NCI-H1105 treated with DMSO at 0.1 percent for 48 hours (cell line): ENCODE results near the gene RPL29.

Experiments used
- DNase-seq: peaks from one replicate; lab custom pipeline; 2025; lab: John Stamatoyannopoulos, UW

Gene RPL29

GRCh38 chr3:51963951-51964451 is 31.7 kb downstream of the RPL29 start:
- DNase-seq: no peak

- DNase-seq: no peak
Observed at GRCh38 chr3:51962854-51963530, 32.7 kb downstream of the RPL29 start.

- no peak for DNase-seq
Observed at GRCh38 chr3:51961602-51962569, 33.8 kb downstream of the RPL29 start.

GRCh38 chr3:51961011-51961410 is 34.7 kb downstream of the RPL29 start:
- DNase-seq: no peak

- no peak for DNase-seq
Observed at GRCh38 chr3:51960386-51960785, 35.3 kb downstream of the RPL29 start.

- no peak for DNase-seq
Observed at GRCh38 chr3:51959651-51960050, 36.0 kb downstream of the RPL29 start.

GRCh38 chr3:51958603-51959521 is 36.8 kb downstream of the RPL29 start:
- no peak for DNase-seq

- DNase-seq: no peak
Observed at GRCh38 chr3:51957520-51958205, 38.0 kb downstream of the RPL29 start.

GRCh38 chr3:51955893-51956770 is 39.6 kb downstream of the RPL29 start:
- DNase-seq: peak; percentile 47

- DNase-seq: peak; percentile 30
Observed at GRCh38 chr3:51955175-51955892, 40.4 kb downstream of the RPL29 start, which contains the start of gene GPR62. Gene GPR62 (plus strand): TSS chr3:51955381. CDS start chr3:51955653, 272 bp downstream.

- DNase-seq: no peak
Observed at GRCh38 chr3:51954713-51955112, 41.0 kb downstream of the RPL29 start.

GRCh38 chr3:51954105-51954504 is 41.6 kb downstream of the RPL29 start:
- DNase-seq: no peak

- DNase-seq: no peak
Observed at GRCh38 chr3:51953445-51953844, 42.2 kb downstream of the RPL29 start.

GRCh38 chr3:51950899-51951298 is 44.8 kb downstream of the RPL29 start:
- DNase-seq: no peak

- no peak for DNase-seq
Observed at GRCh38 chr3:51949121-51949520, 46.6 kb downstream of the RPL29 start.

GRCh38 chr3:51948016-51948580 is 47.6 kb downstream of the RPL29 start:
- DNase-seq: no peak

GRCh38 chr3:51947215-51947900 is 48.3 kb downstream of the RPL29 start:
- no peak for DNase-seq

- DNase-seq: no peak
Observed at GRCh38 chr3:51946796-51947195, 48.9 kb downstream of the RPL29 start.
